ENCODE results near the gene ESYT2.

The ESYT2 gene

DNA sequence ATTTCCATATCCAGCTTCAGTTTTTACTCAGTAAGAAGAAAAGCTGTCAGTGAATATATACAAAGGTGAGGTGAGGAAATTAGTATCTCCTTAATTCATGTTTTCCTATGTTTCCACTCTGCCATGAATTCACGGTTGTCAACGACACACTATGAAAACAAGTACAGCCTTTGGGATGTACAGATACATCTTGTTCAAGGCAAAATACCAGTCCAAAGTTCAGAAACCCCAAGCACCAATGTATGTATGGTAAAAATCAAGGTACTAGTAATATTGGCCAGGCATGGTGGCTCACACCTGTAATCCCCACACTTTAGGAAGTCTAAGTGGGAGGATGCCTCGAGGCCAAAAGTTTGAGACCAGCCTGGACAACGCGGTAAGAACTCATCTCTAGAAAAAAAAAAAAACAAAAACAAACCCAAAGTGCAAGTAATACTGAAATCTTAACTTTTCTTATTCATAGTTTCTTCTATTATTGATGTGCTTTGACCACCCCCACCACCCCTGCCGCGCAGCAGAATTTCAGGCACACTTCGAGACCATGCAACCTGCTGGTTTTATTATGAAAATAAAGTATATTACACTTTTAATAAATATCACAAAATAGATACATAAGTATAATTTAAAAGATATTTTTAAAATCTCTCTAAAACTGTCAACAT lies 3.5 kb downstream of the ESYT2 start:
- no peak for DNase-seq

DNA sequence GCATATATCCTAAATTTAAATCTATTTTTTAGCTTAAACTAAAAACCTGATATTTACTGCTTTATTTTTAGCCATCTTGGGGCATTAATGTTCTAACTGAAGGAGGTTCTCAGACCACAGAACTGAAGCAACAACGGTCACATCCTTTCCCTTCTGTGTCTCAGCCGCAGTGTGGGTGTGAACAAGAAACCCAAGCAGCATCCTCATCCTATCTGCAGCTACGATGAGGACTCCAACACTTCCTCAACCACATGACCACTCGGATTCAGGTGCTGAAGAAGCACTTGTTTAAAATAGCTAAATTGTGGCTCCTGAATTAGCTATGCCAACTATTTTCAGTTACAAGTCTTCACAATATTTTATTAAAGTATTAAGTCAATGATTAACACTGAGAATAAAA lies 5.3 kb downstream of the ESYT2 start:
- DNase-seq: no peak

DNA sequence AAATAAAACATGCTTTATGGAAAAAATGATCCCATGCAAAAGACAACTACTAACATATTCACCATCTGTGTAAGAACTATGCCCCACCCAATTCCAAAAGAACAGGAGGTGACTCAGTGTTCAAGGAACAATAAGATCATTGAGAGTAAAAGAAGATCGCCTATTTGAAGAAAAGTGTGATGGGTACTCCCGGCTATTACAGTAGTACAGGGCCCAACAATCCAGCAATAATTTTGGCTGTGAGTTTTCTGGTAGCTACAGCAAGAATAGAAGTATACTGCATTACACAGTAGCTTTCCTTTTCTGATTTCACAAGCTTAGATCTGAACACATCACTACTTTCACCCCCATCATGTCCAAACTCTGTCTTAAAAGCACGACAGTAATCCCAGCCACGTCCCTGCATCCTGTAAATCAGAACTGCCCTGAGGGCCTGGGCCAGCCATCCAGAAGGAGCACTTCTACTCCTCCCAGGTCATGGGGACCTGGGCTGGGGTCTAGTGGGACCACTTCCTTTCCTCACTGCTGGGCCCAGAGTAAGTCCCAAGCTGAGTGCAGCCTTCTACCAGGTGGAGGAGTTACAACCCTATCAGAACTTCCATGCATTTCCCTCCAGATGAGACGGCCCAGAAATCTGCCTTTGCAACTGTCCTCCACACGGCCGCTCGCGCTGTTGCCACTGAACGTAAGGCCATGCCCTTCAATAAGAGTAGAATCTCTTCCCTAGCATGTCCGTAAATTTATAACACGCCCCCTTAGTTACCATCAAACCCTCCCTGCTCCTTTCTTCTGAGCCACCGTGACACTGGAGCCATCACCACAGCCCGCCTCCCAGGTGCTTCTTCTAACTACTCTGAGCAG lies 7.9 kb downstream of the ESYT2 start:
- DNase-seq: no peak

DNA sequence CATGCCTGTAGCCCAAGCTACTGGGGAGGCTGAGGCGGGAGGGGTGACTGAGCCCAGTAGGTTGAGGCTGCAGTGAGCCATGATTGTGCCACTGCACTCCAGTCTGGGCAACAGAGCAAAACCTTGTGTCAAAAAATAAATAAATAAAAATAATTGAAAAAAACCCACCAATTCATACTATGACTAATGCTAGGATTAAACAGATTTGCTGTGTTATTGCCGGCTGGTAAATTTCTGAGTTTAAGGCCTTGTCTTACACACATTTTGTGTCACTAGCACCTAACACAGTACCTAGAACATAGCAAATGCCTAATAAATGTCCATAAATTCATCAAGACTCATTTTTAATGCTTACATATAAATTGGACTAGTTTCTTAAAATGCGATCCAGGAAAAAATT lies 8.7 kb downstream of the ESYT2 start:
- DNase-seq: no peak

DNA sequence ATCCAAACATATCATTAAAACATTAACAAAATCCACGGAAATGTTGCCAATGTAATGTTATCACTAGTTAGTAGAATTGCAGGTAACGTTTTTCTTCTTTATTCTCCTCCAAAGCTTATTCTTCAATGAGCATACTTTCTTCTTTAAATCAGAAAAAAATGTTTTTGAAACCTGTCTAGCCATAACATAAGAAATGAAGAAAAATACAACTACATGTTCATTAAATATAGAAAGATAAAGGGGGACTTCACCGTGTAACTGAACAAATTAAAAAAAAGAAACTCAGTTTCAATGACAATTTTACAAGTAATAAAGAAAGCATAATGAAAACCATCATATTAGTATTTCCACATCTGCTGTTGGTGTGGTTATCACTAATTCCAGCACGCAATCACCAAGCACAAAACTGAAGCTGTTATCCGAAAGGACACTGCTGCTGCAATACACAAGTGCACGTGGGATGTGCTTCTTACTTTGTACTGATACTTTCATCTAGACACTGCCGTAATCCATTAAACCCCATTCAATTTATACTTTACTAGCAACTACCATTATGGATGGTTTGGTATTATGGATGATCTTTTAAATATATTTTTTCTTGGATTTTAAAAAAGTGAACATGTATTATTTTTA lies 9.6 kb downstream of the ESYT2 start:
- no peak for DNase-seq

DNA sequence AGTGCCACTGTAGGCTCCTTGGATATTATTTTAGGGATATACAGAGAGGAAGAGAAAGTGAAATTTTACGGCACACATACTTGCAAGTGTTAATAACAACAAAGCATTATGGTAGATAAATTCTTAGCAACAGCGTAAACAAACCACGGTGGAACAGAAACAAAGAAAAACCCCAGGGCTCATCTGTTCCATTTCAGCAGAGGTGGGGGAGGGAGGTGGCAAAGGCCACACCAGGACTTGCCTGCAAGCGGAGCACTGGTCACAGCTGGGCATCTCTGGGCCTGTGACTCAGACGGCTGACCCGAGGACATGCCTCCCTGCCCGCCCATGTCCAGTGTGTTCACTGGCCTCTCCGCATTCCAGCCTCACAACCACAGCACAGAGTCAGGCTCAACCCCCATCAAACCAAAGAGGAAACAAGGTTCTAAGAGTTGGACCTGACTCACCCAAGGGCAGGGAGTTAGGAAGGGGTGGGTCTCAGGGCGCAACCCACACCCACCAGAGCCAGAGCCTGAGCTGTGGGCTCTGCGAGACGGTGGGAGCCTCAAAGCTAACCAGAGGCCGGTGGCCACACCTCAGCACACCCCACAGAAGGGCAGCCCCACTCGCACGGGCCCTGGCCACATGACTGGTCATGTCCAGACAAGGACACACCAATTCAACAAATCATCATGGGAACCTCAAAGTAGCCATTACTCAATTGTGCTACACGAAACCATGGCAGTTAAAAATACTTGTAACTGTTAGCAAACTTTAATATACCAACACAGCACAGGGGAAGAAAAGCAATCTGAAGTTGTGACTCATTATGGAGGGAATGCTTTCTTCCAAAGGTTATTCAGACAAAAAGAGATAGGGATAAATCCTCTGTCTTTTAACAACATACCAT lies 10.7 kb downstream of the ESYT2 start:
- peak; percentile 17 for DNase-seq

DNA sequence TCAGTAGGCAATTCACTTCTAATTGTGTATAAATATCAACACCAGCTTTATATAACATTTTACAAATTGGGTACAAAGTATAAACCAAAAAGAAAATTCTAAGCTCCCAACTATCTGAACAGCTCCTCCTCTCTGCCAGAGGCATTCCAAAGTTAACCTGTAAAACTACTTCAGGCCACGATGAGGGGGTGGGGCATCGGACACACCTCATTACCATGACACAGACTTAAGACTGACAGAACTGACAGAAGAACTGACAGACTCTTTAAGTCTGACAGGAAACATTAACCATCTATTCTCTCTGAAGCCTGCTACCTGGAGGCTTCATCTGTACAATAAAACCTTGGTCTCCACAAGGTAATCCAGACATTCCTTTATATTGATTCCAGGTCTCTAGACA lies 12.3 kb downstream of the ESYT2 start:
- DNase-seq: no peak

DNA sequence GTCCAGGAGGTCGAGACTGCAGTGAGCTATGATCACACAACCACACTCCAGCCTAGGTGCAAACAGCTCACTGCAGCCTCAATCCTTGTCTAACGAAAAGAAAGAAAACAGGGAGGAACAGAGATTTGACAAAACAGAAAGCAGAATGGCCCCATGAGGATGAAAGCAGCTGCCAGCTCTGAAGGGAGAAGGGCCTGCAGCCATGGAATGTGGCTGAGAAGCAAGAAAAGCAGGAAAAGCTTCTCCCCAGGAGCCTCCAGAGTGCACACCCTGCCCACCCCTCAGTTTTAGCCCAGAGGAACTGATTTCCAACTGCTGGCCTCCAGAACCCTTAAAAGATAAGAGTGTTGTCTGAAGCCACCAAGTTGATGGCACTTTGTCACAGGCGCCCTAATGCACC lies 13.0 kb downstream of the ESYT2 start:
- DNase-seq: no peak

DNA sequence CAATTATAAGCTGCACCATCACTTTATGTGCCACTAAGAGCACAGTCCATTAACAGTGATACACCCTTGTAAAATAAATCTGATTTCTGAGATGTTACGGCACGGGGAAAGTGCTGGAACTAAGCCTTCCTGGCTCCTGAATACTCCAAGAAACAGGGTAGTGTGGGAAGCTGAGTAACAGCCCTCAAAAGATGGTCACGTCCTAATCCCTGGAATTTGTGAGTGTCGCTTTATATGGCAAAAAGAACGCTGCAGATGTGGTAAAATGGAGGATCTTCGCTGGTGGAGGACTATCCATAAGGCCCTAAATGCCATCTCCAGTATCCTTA lies 13.5 kb downstream of the ESYT2 start:
- DNase-seq: no peak

DNA sequence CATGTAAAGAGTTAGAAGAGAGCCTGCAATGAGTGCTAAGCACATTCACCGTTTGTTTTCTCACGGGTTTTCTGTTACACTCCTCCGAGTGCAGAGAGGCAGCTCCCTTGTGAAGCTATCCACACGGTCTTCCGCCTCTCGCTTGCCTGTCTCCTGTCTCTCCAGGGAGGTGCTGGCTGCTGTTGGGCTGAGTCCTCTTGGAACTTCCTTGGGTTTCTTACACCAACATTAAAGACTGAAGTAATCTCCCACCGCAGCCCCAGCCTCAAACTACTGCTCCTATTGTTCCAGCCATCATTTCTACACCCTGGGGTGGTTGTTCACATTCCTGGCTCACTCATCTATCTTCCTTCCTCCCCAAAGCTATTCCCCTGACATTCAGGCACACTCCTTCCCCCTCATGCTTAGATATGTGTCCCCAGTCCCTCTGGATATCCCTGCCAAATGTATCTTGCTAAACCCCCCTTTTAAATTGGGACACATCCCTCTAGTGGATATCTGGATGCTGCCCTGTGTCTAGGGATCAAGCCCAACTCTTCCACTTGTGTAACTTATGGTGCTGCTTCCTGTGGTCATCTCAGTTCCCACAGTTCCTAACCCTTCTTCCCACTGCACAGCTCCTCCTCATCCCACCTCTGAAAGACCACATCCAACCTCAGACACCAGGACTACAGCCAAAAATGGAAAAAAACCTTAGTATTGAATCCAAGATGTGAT lies 14.1 kb downstream of the ESYT2 start:
- DNase-seq: peak; percentile 34

DNA sequence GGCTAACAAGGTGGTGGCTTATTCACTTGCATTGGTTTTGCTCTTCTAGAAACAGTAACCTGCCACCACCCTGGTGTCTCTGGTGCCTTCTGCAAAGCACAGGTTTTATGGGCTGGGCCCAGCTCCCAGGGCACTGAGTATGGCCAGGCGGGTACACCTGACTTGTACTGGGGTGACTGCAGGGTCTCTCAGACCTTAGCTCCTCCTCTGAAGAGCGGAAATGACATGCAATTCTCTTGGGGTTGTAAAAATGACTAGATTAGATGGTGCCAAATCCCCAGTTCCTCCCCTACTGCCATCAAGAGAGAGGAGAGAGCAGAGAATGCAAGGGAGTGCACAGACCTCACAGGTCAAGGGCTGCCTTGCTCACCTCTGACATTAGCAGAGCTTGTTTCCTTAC lies 14.7 kb downstream of the ESYT2 start:
- no peak for DNase-seq

DNA sequence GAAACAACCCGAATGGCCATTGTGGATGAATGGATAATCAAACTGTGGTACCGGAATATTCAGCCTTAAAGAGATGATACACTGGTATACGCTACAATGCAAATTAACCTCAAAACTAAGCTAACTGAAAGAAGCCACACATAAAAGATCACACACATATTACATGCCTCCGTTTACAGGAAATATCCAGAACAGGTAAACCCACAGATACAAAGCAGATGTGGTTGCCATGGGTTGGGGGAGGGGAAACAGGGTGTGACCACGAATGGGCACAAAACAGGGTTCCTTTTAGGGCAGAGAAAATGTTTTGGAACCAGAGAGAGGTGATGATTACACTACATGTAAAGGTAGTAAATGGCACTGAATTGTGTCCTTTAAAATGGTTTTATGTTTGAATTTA lies 16.6 kb downstream of the ESYT2 start:
- no peak for DNase-seq

DNA sequence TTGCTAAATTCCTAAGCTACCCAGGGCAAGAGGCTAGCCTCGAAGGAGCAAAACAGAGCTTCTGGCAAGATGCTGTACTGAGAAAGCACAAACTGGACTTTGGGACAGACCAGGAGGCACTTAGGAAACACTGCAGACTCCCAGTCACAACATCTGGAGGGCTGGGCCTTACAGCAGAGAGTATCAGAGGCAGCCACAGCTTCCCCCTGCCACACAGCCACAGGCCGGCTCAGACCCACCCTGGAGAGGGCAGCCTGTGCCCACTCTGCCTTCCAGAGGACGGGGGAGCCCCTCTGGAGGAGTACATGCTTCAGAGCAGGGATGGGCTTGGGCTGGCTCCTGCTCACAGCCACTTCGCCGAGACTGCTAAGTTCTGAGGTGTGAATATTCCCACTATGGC lies 17.4 kb downstream of the ESYT2 start:
- no peak for DNase-seq

DNA sequence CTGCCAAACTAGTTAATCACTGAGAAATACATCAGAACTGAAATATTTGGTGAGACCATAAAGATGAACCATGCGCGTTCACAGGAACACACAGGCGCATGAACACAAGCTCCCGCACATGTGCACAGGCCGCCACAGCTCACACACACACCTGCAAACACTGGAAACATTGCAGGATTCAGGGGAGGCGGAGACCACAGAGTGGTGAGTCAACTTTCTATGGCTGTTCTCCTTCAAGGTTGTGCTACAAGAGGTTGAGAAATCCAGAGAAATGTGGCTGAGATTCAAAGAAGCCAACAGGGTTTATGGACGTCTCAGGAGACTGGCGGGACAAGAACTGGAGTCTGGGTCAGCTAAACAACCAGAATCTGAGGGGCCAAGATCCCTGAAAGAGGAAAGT lies 17.8 kb downstream of the ESYT2 start:
- DNase-seq: no peak

DNA sequence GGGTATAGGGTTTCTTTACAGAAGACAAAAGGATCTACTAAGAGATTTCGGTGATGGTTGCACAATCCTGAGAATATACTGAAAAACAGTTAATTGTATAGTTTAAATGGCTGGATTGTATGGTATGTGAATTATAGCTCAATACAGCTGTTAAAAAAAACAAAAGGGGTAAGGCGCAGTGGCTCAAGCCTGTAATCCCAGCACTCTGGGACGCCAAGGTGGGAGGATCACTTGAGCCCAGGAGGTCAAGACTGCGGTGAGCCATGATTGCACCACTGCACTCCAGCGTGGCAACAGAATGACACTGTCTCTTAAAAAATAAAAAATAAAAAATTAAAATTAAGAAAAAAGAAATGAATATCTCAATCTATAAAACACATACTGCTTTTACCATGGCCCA lies 18.5 kb downstream of the ESYT2 start:
- DNase-seq: no peak

DNA sequence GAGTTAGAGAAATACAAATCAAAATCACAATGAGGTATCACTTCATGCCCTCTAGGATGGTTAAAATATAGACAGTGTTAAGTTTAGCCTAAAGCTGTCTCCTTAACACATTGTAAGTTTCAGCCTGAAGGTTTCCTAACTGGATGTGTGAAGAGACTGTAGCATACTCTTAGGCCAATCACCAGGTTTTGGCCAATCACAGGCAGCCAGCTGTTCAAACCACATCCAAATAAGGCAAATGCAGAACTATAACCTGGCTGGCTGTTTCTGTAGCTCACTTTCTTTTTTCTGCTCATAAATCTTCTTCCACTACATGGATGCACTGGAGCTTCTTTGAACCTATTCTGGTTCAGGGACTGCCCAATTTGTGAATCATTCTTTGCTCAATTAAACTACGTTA lies 19.7 kb downstream of the ESYT2 start:
- DNase-seq: no peak

DNA sequence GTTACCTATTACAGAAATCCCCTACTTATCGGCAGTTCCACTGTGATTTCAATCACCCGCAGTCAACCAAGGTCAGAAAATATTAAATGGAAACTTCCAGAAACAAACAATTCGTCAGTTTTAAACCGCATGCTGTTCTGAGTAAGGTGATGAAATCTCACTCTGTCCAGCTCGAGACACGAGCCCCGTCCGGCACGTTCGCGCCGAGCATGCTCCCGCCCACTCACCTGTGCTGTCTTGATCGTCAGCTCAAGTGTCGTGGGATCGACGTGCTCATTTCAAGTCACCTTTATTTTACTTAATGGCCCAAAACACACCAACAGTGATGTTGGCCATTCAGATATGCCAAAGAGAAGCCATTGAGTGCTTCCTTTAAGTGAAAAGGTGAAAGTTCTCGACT lies 21.2 kb downstream of the ESYT2 start:
- DNase-seq: no peak

DNA sequence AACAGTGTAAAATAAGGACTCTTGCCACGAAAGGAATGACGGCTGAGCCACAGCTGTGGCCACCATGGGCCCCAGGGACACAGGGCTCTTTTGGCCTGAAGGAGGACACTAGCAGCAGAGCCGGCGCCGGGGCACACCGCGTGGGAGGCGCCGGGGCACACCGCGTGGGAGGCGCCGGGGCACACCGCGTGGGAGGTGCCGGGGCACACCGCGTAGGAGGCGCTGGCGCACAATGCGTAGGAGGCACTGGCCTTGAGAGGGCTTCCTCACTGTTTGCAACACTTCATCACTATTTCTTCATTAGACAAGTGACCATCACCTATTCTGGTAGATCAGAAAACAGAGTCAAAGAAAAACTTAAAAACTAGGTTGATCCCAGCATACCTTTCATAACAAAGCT lies 23.4 kb downstream of the ESYT2 start:
- no peak for DNase-seq

DNA sequence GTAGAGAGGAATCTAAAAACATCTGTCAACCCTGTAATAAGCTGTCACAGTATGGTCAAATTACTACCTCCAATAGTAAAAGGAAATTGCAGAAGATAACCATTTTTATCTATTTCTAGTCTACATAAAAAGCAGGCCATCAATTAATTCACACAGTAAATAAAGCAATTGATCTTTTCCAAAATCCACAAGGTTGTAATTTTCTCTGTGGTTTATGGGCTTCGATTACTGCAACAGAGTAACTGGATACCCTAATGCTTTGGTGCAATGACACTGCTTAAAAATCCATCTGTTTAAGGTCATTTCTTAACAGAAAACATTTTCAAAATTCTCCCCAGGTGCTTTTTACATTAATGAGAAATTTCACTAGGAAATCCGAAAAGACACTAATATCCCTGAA lies 23.9 kb downstream of the ESYT2 start:
- DNase-seq: no peak

DNA sequence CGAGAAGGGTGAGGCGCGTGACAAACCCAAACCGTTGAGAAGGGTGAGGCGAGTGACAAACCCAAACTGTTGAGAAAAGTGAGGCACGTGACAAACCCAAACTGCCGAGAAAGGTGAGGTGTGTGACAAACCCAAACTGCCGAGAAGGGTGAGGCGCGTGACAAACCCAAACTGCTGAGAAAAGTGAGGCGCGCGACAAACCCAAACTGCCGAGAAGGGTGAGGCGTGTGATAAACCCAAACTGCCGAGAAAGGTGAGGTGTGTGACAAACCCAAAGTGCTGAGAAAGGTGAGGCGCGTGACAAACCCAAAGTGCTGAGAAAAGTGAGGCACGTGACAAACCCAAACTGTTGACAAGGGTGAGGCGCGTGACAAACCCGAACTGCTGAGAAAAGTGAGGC lies 25.0 kb downstream of the ESYT2 start:
- no peak for DNase-seq

DNA sequence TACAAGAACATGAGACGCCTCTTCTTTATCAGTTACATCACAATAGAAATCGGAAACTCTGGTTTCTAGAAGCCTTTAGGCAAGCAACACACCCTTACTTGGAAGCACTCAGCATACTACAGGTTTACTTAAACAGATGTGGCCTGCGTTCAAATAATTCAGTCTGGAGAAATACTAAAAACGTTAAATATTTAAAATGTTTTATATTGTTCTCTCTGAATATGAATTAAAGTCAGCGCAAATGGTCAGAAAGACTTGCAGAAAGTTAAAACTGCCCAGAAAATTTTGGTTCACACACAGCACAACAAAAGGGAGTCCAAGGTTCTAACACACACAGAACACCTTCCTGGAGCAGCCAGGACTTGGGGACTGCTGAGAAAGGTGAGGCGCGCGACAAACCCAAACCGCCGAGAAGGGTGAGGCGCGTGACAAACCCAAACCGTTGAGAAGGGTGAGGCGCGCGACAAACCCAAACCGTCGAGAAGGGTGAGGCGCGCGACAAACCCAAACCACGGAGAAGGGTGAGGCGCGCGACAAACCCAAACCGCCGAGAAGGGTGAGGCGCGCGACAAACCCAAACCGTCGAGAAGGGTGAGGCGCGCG lies 25.8 kb downstream of the ESYT2 start:
- no peak for DNase-seq

All from NCI-H345 (cell line).